ENCODE results near the gene DRD4. TPM values are rescaled to one million over a fixed set of nuclear protein-coding genes. Genes with fewer than 3 reads are reported as not detected.
A peak's percentile ranks its signal among the peaks of the same experiment; 100 is the strongest.

The DRD4 gene
- total and polyA plus RNA-seq, 2 of the 13 experiments (the other 11 are each of a cell fraction or from before 2014, with no cell fraction given) = 0.09 to 0.13 TPM

GRCh38 chr11:624705-625635, 12.1 kb upstream of the DRD4 start, which contains the start of gene CDHR5 (continued):
- TF ChIP-seq ZNF460 (CRISPR knock-in tag; IDR thresholded peaks at IDR 0.05; ENCODE audit: borderline replicate concordance) (no peak), ZSCAN21 (CRISPR knock-in tag; IDR thresholded peaks at IDR 0.05; ENCODE audit: borderline replicate concordance) (0 out of 2 replicates have a peak, but pooled peaks have one; percentile 61), DRAP1 (CRISPR knock-in tag; IDR thresholded peaks at IDR 0.05) (no peak), U2AF1 (optimal IDR thresholded peaks at IDR 0.05; ENCODE audit: low read depth, low read length) (no peak), XBP1 (CRISPR knock-in tag; IDR thresholded peaks at IDR 0.05) (no peak), CHCHD3 (CRISPR knock-in tag; IDR thresholded peaks at IDR 0.05) (no peak), ZNF773 (CRISPR knock-in tag; IDR thresholded peaks at IDR 0.05; ENCODE audit: borderline replicate concordance) (no peak), ZNF547 (CRISPR knock-in tag; IDR thresholded peaks at IDR 0.05) (0 out of 2 replicates have a peak, but pooled peaks have one; percentile 43), SKI (IDR thresholded peaks at IDR 0.05; ENCODE audit: partially characterized antibody) (peak; percentile 29), TSC22D2 (CRISPR knock-in tag; IDR thresholded peaks at IDR 0.05; ENCODE audit: borderline replicate concordance) (no peak), GATA4 (IDR thresholded peaks at IDR 0.05; ENCODE audit: borderline replicate concordance, low read depth) (no peak), PHF8 (CRISPR knock-in tag; IDR thresholded peaks at IDR 0.05) (no peak), NFE2L2 (IDR thresholded peaks at IDR 0.05; ENCODE audit: low read length) (no peak)
- TF ChIP-seq, protein P1, sequence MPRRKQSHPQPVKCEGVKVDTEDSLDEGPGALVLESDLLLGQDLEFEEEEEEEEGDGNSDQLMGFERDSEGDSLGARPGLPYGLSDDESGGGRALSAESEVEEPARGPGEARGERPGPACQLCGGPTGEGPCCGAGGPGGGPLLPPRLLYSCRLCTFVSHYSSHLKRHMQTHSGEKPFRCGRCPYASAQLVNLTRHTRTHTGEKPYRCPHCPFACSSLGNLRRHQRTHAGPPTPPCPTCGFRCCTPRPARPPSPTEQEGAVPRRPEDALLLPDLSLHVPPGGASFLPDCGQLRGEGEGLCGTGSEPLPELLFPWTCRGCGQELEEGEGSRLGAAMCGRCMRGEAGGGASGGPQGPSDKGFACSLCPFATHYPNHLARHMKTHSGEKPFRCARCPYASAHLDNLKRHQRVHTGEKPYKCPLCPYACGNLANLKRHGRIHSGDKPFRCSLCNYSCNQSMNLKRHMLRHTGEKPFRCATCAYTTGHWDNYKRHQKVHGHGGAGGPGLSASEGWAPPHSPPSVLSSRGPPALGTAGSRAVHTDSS (CRISPR knock-in tag; conservative IDR thresholded peaks at IDR 0.05) = no peak
- TF ChIP-seq, protein P2, sequence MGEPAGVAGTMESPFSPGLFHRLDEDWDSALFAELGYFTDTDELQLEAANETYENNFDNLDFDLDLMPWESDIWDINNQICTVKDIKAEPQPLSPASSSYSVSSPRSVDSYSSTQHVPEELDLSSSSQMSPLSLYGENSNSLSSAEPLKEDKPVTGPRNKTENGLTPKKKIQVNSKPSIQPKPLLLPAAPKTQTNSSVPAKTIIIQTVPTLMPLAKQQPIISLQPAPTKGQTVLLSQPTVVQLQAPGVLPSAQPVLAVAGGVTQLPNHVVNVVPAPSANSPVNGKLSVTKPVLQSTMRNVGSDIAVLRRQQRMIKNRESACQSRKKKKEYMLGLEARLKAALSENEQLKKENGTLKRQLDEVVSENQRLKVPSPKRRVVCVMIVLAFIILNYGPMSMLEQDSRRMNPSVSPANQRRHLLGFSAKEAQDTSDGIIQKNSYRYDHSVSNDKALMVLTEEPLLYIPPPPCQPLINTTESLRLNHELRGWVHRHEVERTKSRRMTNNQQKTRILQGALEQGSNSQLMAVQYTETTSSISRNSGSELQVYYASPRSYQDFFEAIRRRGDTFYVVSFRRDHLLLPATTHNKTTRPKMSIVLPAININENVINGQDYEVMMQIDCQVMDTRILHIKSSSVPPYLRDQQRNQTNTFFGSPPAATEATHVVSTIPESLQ (CRISPR knock-in tag; conservative IDR thresholded peaks at IDR 0.05) = no peak
- TF ChIP-seq, protein P3, sequence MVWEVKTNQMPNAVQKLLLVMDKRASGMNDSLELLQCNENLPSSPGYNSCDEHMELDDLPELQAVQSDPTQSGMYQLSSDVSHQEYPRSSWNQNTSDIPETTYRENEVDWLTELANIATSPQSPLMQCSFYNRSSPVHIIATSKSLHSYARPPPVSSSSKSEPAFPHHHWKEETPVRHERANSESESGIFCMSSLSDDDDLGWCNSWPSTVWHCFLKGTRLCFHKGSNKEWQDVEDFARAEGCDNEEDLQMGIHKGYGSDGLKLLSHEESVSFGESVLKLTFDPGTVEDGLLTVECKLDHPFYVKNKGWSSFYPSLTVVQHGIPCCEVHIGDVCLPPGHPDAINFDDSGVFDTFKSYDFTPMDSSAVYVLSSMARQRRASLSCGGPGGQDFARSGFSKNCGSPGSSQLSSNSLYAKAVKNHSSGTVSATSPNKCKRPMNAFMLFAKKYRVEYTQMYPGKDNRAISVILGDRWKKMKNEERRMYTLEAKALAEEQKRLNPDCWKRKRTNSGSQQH (CRISPR knock-in tag; IDR thresholded peaks at IDR 0.05; ENCODE audit: low read depth) = no peak
- TF ChIP-seq, protein P4, sequence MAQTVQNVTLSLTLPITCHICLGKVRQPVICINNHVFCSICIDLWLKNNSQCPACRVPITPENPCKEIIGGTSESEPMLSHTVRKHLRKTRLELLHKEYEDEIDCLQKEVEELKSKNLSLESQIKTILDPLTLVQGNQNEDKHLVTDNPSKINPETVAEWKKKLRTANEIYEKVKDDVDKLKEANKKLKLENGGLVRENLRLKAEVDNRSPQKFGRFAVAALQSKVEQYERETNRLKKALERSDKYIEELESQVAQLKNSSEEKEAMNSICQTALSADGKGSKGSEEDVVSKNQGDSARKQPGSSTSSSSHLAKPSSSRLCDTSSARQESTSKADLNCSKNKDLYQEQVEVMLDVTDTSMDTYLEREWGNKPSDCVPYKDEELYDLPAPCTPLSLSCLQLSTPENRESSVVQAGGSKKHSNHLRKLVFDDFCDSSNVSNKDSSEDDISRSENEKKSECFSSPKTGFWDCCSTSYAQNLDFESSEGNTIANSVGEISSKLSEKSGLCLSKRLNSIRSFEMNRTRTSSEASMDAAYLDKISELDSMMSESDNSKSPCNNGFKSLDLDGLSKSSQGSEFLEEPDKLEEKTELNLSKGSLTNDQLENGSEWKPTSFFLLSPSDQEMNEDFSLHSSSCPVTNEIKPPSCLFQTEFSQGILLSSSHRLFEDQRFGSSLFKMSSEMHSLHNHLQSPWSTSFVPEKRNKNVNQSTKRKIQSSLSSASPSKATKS (CRISPR knock-in tag; IDR thresholded peaks at IDR 0.05) = no peak
- TF ChIP-seq, protein P5, sequence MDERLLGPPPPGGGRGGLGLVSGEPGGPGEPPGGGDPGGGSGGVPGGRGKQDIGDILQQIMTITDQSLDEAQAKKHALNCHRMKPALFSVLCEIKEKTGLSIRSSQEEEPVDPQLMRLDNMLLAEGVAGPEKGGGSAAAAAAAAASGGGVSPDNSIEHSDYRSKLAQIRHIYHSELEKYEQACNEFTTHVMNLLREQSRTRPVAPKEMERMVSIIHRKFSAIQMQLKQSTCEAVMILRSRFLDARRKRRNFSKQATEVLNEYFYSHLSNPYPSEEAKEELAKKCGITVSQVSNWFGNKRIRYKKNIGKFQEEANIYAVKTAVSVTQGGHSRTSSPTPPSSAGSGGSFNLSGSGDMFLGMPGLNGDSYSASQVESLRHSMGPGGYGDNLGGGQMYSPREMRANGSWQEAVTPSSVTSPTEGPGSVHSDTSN (CRISPR knock-in tag; IDR thresholded peaks at IDR 0.05) = no peak
- TF ChIP-seq, protein P6, sequence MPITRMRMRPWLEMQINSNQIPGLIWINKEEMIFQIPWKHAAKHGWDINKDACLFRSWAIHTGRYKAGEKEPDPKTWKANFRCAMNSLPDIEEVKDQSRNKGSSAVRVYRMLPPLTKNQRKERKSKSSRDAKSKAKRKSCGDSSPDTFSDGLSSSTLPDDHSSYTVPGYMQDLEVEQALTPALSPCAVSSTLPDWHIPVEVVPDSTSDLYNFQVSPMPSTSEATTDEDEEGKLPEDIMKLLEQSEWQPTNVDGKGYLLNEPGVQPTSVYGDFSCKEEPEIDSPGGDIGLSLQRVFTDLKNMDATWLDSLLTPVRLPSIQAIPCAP (CRISPR knock-in tag; IDR thresholded peaks at IDR 0.05; ENCODE audit: low read depth) = no peak

Data from HepG2 (cell line).